HL-60/S4 treated with retinoic acid at 250 ng/mL for 4 days and 3 days (cell line): Measurements from ENCODE around the gene SRSF2.
"Not testable (repeated sequence)": the region's sequence is repeated elsewhere in the genome, so short reads cannot be mapped to it uniquely, and the experiment has no call there.

Source experiments
- in situ Hi-C: fragments of 300-500 bp; cut with MboI; formaldehyde crosslinking; loops from 2 replicates; pipeline ENCODE4 v1.7.0; 2022; ENCODE audit warnings: low sequenced_read_pairs

SRSF2 gene

DNA sequence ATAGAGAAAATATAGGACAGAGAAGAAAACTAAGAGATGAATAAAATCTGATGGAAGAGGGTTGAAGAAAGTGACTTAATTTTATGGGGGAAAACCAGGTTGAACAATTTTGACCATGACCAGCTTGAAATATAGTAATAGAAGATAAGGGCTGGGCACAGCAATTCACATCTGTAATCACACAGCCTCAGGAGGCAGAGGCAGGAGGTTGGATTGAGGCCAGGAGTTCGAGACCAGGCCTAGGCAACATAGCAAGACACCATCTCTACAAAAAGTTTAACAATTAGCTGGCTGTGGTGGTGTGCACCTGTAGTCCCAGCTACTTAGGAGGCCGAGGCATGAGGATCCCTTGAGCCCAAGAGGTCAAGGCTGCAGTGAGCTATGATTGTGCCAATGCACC is 35.1 kb downstream of the SRSF2 start:
- in situ Hi-C loops = no loop called here

DNA sequence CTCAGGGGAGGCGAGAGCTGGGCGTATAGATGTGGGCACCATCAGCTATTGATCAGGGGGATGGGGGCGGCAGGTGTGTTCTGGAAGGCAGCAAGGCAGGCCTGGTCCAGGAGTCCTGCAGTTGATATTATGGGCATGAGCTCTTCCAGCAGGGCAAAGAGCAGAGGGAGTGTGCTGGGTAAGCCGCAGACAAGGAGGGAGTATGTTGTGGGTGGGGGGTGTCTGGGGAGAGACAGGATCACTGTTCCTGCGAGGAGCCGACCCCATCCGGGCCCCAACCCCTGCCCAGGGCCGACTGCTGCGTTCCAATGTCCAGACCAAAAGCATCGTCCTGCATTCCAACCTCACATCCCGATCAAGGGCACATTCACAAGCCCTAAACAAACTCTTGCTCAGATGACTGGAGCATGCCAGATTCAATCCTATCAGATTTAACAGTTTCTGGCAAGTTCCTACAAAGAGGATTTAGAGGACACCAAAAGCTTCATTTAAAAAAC is 35.6 kb downstream of the SRSF2 start:
- in situ Hi-C loops = no loop called here

DNA sequence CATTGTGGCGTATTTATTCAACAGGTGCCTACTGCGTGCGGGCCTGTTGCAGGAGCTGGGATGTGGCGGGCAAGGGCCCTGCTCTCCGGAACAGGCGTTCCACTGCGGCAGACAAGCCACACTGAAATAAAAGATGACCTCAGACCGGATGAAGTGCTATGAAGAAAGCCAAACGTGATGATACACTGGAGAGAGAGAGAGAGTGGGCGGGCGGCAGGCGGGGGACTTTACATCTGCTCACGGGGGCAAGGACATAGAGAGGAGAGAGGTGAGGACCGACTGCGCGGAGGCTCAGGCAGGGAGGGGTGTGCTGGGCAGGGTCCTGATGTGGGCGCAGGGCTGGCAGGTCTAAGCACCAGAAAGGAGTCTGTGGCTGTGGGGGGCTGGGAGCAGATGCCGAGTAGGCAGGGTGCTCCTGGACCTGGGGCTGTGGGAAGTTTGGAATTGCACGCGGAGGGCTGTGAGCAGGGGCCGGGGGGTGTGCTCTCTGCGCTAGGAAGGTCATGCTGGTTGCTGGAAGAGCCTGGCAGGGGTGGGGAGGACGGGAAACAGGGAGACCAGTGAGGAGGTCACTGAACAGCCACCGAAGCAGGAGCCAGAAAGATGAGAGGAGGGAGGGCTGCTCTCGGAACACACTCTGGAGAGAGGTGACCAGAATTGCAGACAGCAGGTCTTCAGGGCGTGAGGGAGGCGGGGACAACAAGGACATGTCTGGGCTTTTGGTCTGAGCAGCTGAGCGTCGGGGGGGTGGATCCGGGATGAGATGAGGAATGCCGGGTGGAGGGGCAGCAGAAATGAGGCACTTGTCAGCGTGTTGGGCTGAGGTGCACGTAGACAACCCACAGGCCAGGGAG is 36.3 kb downstream of the SRSF2 start:
- in situ Hi-C loops = no loop called here

DNA sequence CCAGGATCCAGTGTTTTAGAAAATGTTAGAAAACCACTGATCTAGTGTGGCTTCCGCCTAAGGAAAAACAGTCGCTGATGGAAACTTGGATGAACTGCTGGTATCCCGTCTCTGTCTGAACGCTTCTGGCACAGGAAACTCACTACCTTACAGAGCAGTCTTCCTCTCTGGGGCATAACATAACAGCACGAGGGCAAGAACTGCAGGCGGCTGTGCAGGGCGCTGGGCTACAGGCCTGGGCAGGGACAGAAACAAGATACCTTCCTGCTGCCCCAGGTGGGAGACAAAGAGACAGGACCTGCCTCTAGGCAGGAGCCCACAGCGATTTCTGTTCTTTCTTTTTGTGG is 36.9 kb downstream of the SRSF2 start:
- in situ Hi-C loops = no loop called here

DNA sequence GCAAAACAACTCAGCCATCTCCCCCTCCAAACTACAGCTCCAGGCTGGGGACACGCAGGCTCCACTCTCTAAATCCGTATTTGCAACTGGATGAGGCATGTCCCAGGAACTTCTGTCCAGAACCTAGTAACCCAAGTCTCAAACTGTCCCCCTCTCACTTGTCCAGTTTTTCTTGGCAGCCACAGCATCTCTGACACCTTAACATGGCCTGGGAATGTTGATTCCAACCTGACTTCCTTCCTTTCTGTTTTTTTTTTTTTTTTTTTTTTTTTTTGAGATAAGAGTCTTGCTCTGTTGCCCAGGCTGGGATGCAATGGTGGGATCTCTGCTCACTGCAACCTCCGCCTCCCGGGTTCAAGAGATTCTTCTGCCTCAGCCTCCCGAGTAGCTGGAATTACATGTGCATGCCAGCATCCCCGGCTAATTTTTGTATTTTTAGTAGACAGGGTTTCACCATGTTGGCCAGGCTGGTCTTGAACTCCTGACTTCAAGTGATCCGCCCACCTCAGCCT is 38.6 kb downstream of the SRSF2 start:
- in situ Hi-C loops = not testable (repeated sequence)

DNA sequence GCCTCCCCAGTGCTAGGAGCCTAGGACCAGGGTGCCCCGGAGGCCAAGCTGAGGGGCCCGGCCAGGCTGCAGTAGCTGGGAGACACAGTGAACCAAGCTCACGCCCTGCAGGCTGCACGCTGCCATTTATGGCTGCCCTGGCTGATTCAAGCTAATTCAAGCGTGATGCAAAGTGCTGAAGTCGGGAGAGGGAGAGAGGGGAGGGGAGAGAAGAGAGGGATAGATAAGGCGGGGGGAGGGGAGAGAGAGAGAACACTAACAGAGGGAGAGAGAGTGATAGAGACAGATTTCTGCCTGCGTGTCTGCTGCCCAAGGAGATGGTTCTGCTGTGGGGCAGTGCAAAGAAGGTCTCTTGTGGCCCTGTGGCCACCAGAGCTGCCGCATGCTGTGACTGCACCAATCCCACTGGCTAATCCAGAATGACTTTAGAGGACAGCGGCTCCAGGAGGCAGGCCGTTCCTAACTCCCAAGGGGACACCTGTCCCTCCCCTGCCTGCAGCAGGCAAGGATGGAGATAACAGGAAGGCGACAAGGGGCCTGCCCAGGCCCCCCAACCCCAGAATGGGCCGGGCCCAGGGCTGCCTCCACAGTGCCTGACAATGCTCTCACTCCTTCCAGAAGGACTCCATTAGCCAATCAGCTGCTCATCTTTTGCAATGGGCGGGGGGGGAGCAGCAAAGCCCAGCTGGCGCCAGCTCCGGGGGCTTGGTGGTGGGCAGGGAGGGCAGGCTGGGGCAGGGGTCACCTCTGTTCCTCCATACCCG is 39.2 kb downstream of the SRSF2 start:
- in situ Hi-C loops = no loop called here

DNA sequence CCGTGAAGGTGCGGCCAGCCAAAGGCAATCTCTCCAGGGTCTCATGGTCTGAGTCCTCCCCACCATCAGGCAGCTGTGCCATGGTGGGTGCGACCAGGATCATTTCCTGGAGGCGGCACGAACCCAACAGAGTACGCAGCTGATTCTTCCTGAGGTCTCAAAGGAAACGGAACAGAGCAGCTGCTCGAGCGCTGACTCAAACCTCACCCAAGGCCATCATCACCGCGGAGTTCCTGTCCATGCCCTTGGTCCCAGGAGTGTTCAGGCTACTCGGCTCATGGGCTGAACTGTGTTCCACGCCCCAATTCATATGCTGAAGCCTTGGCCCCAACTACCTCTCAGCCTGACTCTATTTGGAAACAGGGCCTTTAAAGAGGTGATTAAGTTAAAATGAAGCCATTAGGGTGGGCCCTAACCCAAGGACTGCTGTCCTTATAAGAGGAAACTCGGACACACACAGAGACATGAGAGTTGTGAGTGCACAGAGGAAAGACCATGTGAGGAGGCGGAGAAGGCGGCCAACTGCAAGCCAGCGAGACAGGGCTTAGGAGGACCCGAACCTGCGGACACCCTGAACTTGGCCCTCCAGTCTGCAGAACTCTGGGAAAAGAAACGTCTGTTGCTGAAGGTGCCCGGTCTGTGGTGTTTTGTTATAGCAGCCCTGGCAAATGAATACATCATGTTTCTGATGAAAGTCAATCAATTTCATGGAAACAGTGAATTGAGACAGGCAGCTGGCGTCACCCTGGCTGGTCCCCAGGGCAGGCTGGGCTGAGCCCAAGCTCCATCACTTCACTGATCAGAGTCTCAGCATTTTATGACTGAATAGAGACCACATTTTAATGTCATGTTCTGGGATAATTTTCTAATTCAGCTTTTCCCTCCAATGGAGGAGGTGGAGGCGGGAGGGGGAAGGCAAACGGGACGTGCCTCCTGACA is 40.1 kb downstream of the SRSF2 start:
- in situ Hi-C loops = no loop called here

DNA sequence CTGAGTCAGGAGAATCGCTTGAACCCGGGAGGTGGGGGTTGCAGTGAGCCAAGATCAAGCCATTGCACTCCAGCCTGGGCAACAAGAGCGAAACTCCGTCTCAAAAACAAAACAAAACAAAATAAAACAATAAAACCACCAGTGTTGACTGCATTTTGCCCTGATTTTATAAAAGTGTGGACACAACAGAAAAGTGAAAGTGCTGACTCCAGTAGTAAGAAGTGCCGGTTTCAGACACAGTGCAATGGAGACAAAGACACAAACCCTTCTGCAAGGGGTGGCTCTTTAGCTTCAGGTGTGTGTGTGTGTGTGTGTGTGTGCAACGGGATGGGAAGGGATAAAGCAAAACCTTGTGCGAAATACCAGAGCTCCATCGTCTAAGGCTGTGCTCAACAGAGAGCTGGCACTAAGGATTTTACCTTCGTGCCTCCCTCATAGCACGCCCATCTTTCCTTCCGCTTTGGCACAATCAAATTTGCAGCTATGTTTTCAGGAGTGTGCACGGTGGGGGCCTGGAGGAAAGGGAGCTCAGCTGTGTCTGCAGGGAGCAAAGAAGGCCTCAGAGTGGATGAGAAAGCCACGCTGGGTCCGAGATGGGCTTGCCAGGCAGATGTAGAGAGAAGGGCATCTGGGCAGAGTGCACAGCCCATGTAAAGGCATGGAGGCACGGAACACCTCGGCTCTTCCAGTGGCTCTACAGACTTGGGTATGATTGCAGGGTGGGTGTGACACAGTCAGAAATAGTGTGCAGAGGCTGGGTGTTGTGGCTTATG is 41.9 kb downstream of the SRSF2 start:
- in situ Hi-C loops = no loop called here

DNA sequence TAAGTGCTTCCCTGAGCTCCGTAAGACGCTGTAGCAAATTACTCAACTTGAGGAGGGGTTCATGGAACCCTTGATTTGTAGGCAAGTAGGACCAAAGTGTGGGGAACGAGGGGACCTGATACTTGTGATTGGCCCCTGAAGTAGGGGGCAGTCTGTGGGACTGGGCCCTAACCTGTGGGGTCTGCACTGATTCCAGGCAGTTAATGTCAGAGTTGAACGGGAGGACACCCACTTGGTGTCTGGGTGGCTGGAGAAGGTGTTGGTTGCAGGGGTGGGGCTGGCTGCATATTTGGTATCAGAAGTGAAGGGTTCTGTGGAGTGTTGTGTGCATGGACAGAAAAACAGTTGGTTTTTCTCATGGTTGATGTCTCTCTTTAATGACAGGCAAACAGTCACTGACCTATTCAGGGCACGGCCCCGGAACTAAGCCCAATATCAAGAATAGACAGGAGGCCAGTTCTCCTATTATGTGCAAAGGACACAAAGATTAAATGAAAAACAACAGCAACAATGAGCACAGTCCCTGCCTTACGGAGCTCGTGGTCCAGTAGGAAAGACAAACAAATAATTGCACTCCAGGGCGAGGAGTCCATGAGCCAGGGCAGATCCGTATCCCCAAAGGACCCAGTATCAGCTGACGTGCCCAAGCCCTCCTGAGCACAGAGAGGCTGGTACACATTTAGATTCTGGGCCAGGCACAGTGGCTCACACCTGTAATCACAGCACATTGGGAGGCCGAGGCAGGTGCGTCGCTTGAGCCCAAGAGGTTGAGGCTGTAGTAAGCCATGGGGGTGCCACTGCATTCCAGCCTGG is 45.5 kb downstream of the SRSF2 start:
- in situ Hi-C loops = no loop called here

DNA sequence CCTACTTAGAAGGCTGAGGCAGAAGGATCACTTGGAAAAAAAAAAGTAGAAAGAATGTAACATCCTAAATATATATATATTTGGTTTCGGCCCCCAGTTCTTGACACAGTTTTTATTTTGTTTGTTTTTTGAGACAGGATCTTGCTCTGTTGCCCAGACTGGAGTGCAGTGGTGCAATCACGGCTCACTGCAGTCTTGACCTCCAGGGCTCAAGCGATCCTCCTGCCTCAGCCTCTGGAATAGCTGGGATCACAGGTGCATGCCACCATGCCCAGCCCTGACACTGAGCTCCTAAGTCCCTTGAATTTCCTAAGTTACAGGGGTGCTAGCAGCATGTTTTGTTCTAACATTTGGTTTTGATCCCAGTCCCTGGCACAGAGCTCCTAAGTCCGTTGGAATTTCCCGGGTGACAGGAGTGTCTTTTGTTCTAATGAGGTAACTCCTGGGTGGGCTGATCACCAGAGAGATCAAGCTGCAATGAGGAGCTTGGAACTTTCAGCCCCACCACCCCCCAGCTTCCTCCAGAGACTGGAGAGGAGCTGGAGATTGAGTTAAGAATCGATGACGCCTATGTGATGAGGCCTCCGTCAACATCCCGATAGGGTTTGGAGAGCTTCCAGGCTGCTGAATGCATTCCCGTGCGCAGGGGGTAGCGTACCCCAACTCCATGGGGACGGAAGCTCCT is 46.4 kb downstream of the SRSF2 start:
- in situ Hi-C loops = no loop called here

DNA sequence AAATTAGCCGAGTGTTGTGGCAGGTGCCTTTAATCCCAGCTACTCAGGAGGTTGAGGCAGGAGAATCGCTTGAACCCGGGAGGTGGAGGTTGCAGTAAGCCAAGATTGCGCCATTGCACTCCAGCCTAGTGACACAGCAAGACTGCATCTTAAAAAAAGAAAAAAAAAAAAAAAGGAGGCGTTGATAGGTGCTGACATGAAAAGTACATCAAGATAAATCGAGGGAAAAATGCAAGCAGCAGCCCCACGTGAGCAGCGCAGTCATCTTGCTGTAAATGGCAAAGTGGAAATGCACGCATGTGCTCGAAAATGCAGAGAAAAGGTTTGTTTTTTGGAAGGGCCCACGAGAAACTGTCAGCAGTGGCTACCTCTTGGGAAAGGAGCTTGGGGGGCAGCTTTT is 47.3 kb downstream of the SRSF2 start:
- in situ Hi-C loops = no loop called here

DNA sequence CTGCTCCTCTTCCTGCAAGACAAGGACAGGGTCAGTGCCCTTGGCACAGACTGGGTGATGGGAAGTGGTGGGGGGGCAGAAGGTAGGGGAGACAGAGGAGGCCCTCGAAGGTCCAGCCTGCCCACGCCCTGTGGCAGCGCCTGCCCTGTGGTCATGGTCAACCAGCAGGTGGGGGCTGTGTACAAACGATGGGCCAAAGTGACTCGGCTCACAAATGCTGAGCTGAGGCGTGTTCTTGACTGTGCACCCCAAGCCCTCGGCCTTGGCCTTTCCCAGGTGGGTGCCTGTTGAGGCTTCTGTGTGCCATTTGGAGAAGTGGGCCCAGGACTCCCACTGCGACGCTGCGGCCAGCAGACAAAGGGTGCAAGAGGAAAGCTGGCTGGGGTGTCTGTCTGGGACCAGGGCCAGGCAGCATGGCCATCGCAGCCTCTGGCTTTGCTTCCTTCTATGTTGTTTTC is 48.9 kb downstream of the SRSF2 start:
- in situ Hi-C loops = no loop called here

DNA sequence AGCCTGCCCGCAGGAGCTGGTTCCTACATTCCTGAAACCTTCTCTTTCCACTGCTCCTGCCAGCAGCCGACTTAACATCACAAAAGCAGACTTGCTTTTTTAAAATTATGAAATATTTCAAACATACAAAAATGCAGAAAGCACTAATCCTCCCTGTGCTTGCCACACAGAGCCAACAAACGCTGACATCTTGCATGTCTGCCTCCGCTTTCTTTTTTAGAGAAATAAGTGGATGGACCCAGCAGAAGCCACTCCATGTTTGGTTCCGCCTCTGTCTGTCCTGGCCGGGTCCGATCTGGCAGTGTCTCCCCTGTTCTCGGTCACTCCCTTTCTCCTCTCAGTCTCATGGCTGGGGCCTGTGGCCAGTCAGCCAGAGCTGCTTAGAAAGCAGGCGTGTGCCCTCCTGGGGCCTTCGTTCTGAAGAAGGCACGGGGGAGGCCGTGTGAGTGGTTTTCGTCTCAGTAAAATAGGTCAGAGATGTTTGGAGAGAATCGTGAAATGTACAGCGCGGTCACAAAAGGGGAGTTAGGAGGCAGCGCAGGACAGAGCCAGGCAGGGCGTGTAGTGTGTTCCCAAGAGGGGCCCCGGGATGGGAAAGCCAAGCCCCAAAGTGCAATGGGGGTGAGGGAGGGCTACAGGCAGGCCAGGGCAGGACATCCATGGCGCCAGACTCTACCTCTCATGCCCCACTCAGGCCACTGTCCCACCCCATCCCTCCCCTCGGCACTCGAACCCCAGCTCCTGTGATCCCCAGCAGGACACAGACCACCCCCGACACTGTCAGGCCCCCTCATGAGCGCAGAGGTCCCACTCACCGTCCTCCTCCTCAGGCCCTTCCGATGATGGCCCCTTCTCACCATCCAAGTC is 49.6 kb downstream of the SRSF2 start:
- in situ Hi-C loops = no loop called here

DNA sequence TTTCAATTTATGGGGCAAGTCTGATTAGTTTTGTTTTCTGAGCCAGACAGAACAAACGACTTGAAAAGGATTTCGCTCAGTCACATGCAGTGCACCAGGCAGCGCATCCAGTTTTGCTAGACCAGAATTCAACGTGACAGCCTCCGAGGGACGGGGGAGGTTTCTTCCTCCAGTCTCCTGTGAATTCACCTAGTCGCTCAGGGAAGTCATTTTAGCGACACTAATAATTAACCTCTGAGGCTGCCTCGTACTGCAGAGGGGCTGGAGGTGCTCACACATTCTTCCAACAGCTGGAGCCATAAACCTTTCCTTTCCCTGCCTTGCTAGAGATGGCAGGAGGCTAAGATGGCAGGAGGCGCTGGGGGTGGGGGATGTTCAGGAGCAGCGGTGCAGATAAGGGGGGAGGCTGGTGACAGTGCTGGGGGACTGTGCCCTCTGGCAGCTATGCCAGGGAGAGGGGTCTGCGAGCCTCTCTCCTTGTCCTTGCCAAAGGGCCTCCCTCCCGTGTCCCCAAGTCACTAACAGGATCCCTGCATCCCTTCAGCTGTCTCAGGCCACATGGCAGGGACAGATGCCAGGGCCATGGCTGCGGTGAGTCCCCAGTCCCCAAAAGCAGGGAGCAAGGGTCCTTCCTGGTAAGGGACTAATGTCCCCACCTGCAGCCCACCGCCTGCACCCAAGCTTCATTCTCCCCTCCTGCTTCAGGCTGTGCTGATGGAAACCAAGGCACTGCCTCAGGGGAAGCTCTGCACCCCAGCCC is 50.4 kb downstream of the SRSF2 start:
- in situ Hi-C loops = no loop called here

DNA sequence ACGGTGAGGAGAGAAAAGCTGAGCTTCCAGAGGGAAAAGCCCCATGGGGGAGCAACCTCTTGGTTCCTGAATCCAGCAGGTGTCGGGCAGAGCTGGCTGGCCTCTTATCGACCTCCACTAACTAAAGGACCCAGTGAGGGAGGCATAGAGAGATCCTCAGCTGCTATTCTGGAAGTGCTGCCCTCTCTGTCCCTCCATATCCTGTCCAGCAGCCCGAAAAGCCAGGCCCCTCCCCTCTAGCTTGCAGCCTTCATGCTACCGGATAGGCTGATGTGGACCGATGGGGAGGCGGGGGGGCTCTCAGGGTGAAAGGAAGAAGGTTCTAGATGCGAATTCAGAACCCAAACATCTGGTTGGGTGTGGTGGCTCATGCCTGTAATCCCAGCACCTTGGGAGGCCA is 51.3 kb downstream of the SRSF2 start:
- in situ Hi-C loops = no loop called here

DNA sequence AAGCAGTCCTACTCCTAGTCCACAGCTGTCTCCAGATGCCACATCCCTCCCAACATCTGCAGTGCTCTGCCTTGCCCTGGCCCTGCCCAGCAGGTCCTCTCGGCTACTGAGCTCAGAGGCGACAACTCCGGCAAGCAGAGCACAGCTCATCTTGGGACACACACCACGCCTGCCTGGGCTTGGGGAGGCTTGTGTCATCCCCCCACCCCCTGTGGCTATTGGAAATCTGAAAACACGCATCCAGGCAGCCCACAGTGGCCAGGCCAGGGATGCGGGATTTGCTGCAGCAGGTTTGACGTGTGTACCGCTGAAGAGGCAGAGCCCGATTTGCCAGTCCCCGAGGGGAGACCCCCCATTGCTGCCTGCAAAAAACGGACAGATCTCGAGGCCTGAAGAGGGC is 51.8 kb downstream of the SRSF2 start:
- in situ Hi-C loops = no loop called here

DNA sequence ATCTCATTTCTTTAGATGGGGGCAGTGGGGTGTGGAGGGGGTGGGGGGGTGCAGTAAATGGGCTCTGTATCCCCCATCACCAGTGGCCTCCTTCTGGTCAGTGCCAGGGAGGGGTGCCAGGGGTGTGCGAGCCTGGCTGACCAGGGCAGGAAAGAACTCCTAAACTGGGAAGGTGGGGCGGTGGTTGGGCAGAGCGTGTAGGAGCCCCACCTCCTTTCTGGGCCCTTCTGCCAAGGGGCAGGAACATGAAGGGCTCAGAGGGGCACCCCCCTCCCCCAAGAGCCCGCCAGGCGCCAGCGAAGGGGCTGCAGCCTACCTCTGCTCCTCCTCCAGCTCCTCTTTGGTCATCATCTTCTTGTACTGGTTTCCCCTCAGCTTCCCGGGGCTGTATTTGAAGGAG is 52.4 kb downstream of the SRSF2 start:
- in situ Hi-C loops = no loop called here
